Measurements from ENCODE around the gene MOCOS. TPM values are rescaled to one million over a fixed set of nuclear protein-coding genes. Genes with fewer than 3 reads are reported as not detected.

The MOCOS gene
- total and polyA plus RNA-seq, 2 of the 8 experiments (the other 6 are each of a cell fraction or from before 2014, with no cell fraction given), result 4.7 to 5.8 TPM

GRCh38 chr18:36187826-36188721 is 777 bp downstream of the MOCOS start:
- Histone ChIP-seq H2BK5ac (ENCODE audit: low read depth, low read length) (peak overlapping the region; percentile 30; the same call in 1 of the 2 replicates), H3K23me2 (ENCODE audit: low read depth, low read length) (peaks cover 15% of the 10 kb centered on the region; the same call in 1 of the 2 replicates), H3K79me2 (ENCODE audit: control insufficient read depth in 1 of 2, insufficient read depth in 2 of 2, low read length in 2 of 2) (peaks cover 0 to 13% of the 10 kb centered on the region in 2 experiments; a peak in 1 of 4 replicates), H3K9me3 (ENCODE audit: insufficient read depth in 2 of 2, low read depth in 1 of 2, low read length in 1 of 2) (no peaks in the 10 kb centered on the region), H3K4me3 (ENCODE audit: extremely low read depth in 1 of 4, insufficient read depth in 2 of 4, low read depth in 3 of 4, low read length in 4 of 4) (peak overlapping the region; percentile 54 to 79 (median 74)), H3K23ac (ENCODE audit: insufficient read length) (no peak overlapping the region), H4K20me1 (replicated peaks in 1 of 2; ENCODE audit: control insufficient read depth in 1 of 2, insufficient read depth in 2 of 2, low read length in 2 of 2) (peaks cover 0 to 2% of the 10 kb centered on the region in 2 experiments), H3K27ac (ENCODE audit: low read depth, low read length) (no peak overlapping the region), H2BK12ac (ENCODE audit: low read depth, low read length) (peak overlapping the region; percentile 93), H3K9ac (replicated peaks in 1 of 4; ENCODE audit: extremely low read depth in 1 of 4, low read depth in 3 of 4, low read length in 3 of 4) (peak overlapping the region in 3 of 4 experiments; percentile 66 to 77 (median 72); a peak in 6 of 7 replicates), H2BK120ac (replicated peaks; ENCODE audit: low read depth, low read length) (no peak overlapping the region), H4K5ac (ENCODE audit: insufficient read length, low read depth, low read length) (no peak overlapping the region), H4K8ac (ENCODE audit: extremely low read depth, insufficient read depth, low read length) (peak overlapping the region; percentile 82; the same call in 1 of the 2 replicates), H3K4ac (replicated peaks; ENCODE audit: insufficient read length, low read depth, low read length) (no peak overlapping the region), H3K27me3 (replicated peaks in 1 of 4; ENCODE audit: control insufficient read depth in 3 of 4, extremely low read depth in 1 of 4, insufficient read depth in 3 of 4, low read length in 3 of 4) (peaks cover 0 to 39% (median 27%) of the 10 kb centered on the region in 4 experiments; a peak in 6 of 7 replicates), H3K4me2 (ENCODE audit: insufficient read depth in 1 of 2, low read depth in 2 of 2, low read length in 2 of 2) (peak overlapping the region; percentile 75 to 91), H3K79me1 (ENCODE audit: low read depth, low read length) (peaks cover 3% of the 10 kb centered on the region; the same call in 1 of the 2 replicates), H2BK20ac (ENCODE audit: low read length) (no peak overlapping the region), H3K18ac (ENCODE audit: extremely low read depth, low read length) (peak overlapping the region; percentile 53), H2AFZ (ENCODE audit: low read length) (peak overlapping the region; percentile 93), H3K56ac (replicated peaks; ENCODE audit: insufficient read length, low read depth, low read length) (no peak overlapping the region), H4K91ac (replicated peaks; ENCODE audit: insufficient read length, low read length) (no peak overlapping the region), H2BK15ac (ENCODE audit: low read length) (no peak overlapping the region; the same call in 1 of the 2 replicates), H3K36me3 (ENCODE audit: control insufficient read depth in 2 of 4, insufficient read depth in 4 of 4, low read length in 3 of 4) (no peaks in the 10 kb centered on the region), H2AK5ac (ENCODE audit: low read depth, low read length) (peak overlapping the region; percentile 79), H3K4me1 (replicated peaks in 1 of 4; ENCODE audit: control insufficient read depth in 3 of 4, insufficient read depth in 4 of 4, low read length in 3 of 4) (peaks cover 3 to 13% (median 8%) of the 10 kb centered on the region in 4 experiments), H3K14ac (ENCODE audit: insufficient read length) (no peak overlapping the region)
- FAIRE-seq, result no peak
- DNase-seq (ENCODE audit: low read depth in 1 of 2, low spot score in 2 of 2), result peak in 1 of 2 experiments; percentile 87
- 24% methylated on average over 42 of the region's 43 CpGs; no CpG with 5 or more reads in 1 of the 2 experiments for WGBS, 2 experiments (ENCODE audit: extremely low coverage in 1 of 2, insufficient coverage in 1 of 2, insufficient read length in 1 of 2, insufficient replicate concordance in 2 of 2, low coverage in 1 of 2, low lambda C conversion rate in 2 of 2, missing lambda C conversion rate in 1 of 2)
- CTCF ChIA-PET (ENCODE audit: partially characterized antibody), result interaction anchor here (0.6 to 6.7 kb wide), 20 partner anchors 11 to 387 kb away, joined by 3 to 35 read pairs (median 3); no protein-coding TSS in a partner anchor
- TF ChIP-seq POLR2A (IDR thresholded peaks at IDR 0.05; ENCODE audit: control extremely low read depth in 1 of 2, low read depth in 2 of 2, low read length in 2 of 2) (peak in 1 of 2 experiments; percentile 58; a peak in 2 of 3 replicates), KDM4A (IDR thresholded peaks at IDR 0.05; ENCODE audit: low read depth, low read length, severe bottlenecking) (peak; percentile 24), KDM1A (IDR thresholded peaks at IDR 0.05; ENCODE audit: borderline replicate concordance, low read length) (no peak), GABPA (IDR thresholded peaks at IDR 0.05; ENCODE audit: borderline replicate concordance, insufficient read depth, low read length) (peak; percentile 12; the same call in 1 of the 2 replicates), EZH2 (IDR thresholded peaks at IDR 0.05; ENCODE audit: low read depth, low read length, severe bottlenecking) (peak; percentile 7), MAX (IDR thresholded peaks at IDR 0.05) (peak; percentile 85), CEBPB (IDR thresholded peaks at IDR 0.05; ENCODE audit: low read depth, low read length) (no peak), E2F6 (IDR thresholded peaks at IDR 0.05) (peak; percentile 91), TAF1 (IDR thresholded peaks at IDR 0.05; ENCODE audit: low read depth, low read length) (0 out of 2 replicates have a peak, but pooled peaks have one; percentile 30)
- POLR2A ChIA-PET (ENCODE audit: partially characterized antibody), result interaction anchor here (0.6 to 6.6 kb wide), 23 partner anchors 9 to 306 kb away, joined by 3 to 56 read pairs (median 4); partner anchors contain the start of genes ELP2, FHOD3, RPRD1A and SLC39A6

Data from H1 (cell line).